PC-3 (cell line): ENCODE results near the gene COL12A1.

ENCODE experiments used
- CTCF ChIP-seq: fragments of 300-600 bp; sonication (generic); conservative IDR thresholded peaks from 2 replicates; pipeline ENCODE4 v1.5.1; 2017; ENCODE audit warnings: antibody characterized with exemption, low read depth, mild to moderate bottlenecking, low read length
- EZH2 ChIP-seq: fragments of 300-600 bp; sonication (generic); IDR thresholded peaks from one replicate; pipeline ENCODE4 v1.6.1; 2017; ENCODE audit warnings: antibody characterized with exemption, mild to moderate bottlenecking, low read length; ENCODE audit not compliant: unreplicated experiment
- EZH2phosphoT487 ChIP-seq: fragments of 300-600 bp; sonication (generic); IDR thresholded peaks from 2 replicates; pipeline ENCODE4 v1.6.1; 2018; ENCODE audit warnings: mild to moderate bottlenecking, antibody characterized with exemption, low read length, borderline replicate concordance

- no peak for TF ChIP-seq CTCF
- no peak for TF ChIP-seq EZH2
- TF ChIP-seq EZH2phosphoT487 = no peak
Measured at GRCh38 chr6:75114806-75115205, 91.0 kb downstream of the COL12A1 start.
